Vagina (tissue), 2 donors: ENCODE measurements around the gene NKD2. TPM values are rescaled to one million over a fixed set of nuclear protein-coding genes. Genes with fewer than 3 reads are reported as not detected.
A peak's percentile ranks its signal among the peaks of the same experiment; 100 is the strongest.

Experiments
- DNase-seq, 2 donors: peaks; one replicate each; pipeline ENCODE4 v3.0.0-alpha.2; 2017; ENCODE audit errors: extremely low spot score in 2 of 2
- H3K27ac ChIP-seq: fragments of 200-600 bp; sonication (generic); one replicate; pipeline ENCODE4 v1.5.1; 2019
- H3K27me3 ChIP-seq: fragments of 200-600 bp; sonication (generic); one replicate; pipeline ENCODE4 v1.5.1; 2019
- H3K36me3 ChIP-seq, 2 donors: fragments of 200-600 bp; sonication (generic); one replicate each; pipeline ENCODE4 v1.5.1; 2017 to 2019
- H3K4me1 ChIP-seq: fragments of 200-600 bp; sonication (generic); one replicate; pipeline ENCODE4 v1.5.1; 2019
- H3K4me3 ChIP-seq, 2 donors: fragments of 200-600 bp; sonication (generic); 1 replicate in 1 of 2; 2 replicates in 1 of 2; pipeline ENCODE4 v1.5.1; 2016 to 2019
- H3K9me3 ChIP-seq: fragments of 200-600 bp; sonication (generic); one replicate; pipeline ENCODE4 v1.5.1; 2019
- POLR2A ChIP-seq, 2 donors: fragments of 450-650 bp; IDR thresholded peaks; one replicate each; pipeline ENCODE4 v1.6.1; 2017; ENCODE audit warnings: antibody characterized with exemption in 2 of 2, mild to moderate bottlenecking in 2 of 2, moderate library complexity in 2 of 2
- POLR2AphosphoS5 ChIP-seq, 2 donors: sonication (generic); formaldehyde crosslinking; IDR thresholded peaks; one replicate each; pipeline ENCODE4 v1.9.0; 2017; ENCODE audit warnings: antibody characterized with exemption in 2 of 2, mild to moderate bottlenecking in 2 of 2, low read depth in 1 of 2; ENCODE audit not compliant: insufficient read depth in 1 of 2
- intact Hi-C: fragments of 100-400 bp; cut with DNase I; formaldehyde crosslinking; loops from one replicate; pipeline ENCODE4 v1.15.1; 2023
- total RNA-seq: library from RNA; depleted of rRNA; stranded (reverse); fragments of >200 nt; gene quantifications from one replicate; pipeline ENCODE4 v1.2.3, GENCODE V29; 2016
- TF ChIP-seq, protein P1 (sequence below), 3 experiments: fragments of 450-650 bp in 2 of 3; fragments of 200-600 bp in 1 of 3; sonication (generic) in 1 of 3; IDR thresholded peaks; one replicate each; pipeline ENCODE4 v1.5.1; 2017 to 2019; ENCODE audit warnings: antibody characterized with exemption in 3 of 3, mild to moderate bottlenecking in 2 of 3, moderate library complexity in 2 of 3

Gene NKD2
- total RNA-seq, 1 donor from 2014 or later = 2.0 TPM

DNA sequence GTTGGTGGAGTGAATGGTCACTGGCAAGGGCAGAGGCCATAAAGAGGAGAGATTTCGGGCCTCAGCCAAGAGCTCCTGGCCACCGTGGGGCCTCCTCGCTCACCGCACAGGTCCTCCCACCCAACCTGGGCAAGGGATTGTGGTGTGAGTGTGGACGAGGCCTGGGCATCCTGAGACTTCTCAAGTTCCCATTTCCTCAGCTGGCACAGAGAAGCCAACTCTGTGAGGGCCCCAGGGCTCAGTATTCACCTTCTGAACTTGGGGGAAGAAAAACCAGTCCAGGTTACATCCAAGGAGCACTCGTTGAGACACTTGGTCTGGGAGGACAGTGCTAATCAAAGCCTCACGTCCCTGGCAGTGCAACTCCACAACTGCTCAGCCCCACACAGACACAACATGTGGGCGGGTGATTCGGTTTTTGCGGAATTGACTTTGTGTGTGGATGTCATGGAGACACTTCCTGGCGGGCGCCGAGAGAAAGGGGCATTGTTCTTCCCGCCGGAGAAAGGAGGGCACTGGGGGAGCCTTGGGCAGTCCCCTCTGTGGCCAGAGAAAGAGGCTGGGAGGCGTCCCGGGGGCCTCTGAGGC lies 28.5 kb upstream of the NKD2 start:
- intact Hi-C loops = no loop called here
- H3K27me3 ChIP-seq = no peaks in the 10 kb centered on the region
- DNase-seq = peak; percentile 77 to 80
- peak overlapping the region in 1 of 2 donors; percentile 4 for H3K4me3 ChIP-seq
- no peaks in the 10 kb centered on the region for H3K4me1 ChIP-seq
- TF ChIP-seq, protein P1, sequence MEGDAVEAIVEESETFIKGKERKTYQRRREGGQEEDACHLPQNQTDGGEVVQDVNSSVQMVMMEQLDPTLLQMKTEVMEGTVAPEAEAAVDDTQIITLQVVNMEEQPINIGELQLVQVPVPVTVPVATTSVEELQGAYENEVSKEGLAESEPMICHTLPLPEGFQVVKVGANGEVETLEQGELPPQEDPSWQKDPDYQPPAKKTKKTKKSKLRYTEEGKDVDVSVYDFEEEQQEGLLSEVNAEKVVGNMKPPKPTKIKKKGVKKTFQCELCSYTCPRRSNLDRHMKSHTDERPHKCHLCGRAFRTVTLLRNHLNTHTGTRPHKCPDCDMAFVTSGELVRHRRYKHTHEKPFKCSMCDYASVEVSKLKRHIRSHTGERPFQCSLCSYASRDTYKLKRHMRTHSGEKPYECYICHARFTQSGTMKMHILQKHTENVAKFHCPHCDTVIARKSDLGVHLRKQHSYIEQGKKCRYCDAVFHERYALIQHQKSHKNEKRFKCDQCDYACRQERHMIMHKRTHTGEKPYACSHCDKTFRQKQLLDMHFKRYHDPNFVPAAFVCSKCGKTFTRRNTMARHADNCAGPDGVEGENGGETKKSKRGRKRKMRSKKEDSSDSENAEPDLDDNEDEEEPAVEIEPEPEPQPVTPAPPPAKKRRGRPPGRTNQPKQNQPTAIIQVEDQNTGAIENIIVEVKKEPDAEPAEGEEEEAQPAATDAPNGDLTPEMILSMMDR (IDR thresholded peaks at IDR 0.05) = no peak
- no peak for TF ChIP-seq POLR2A (IDR thresholded peaks at IDR 0.05)
- no peak for TF ChIP-seq POLR2AphosphoS5 (IDR thresholded peaks at IDR 0.05; ENCODE audit: insufficient read depth in 1 of 2, low read depth in 1 of 2)
- no peaks in the 10 kb centered on the region for H3K36me3 ChIP-seq
- H3K9me3 ChIP-seq = no peaks in the 10 kb centered on the region
- no peak overlapping the region for H3K27ac ChIP-seq

GRCh38 chr5:980966-981365 lies 27.6 kb upstream of the NKD2 start:
- intact Hi-C loops = no loop called here
- TF ChIP-seq, protein P1 (IDR thresholded peaks at IDR 0.05) = no peak
- no peak for TF ChIP-seq POLR2AphosphoS5 (IDR thresholded peaks at IDR 0.05; ENCODE audit: insufficient read depth in 1 of 2, low read depth in 1 of 2)
- TF ChIP-seq POLR2A (IDR thresholded peaks at IDR 0.05) = no peak
- Histone ChIP-seq H3K9me3 (no peaks in the 10 kb centered on the region), H3K27me3 (no peaks in the 10 kb centered on the region), H3K4me1 (no peaks in the 10 kb centered on the region), H3K27ac (no peak overlapping the region), H3K36me3 (no peaks in the 10 kb centered on the region), H3K4me3 (no peak overlapping the region)
- DNase-seq = peak in 1 of 2 donors; percentile 81

GRCh38 chr5:981456-981855 lies 27.1 kb upstream of the NKD2 start:
- Histone ChIP-seq H3K9me3 (no peaks in the 10 kb centered on the region), H3K36me3 (no peaks in the 10 kb centered on the region), H3K4me3 (no peak overlapping the region), H3K4me1 (no peaks in the 10 kb centered on the region), H3K27ac (no peak overlapping the region), H3K27me3 (no peaks in the 10 kb centered on the region)
- peak in 1 of 2 donors; percentile 16 for DNase-seq
- TF ChIP-seq POLR2AphosphoS5 (IDR thresholded peaks at IDR 0.05; ENCODE audit: insufficient read depth in 1 of 2, low read depth in 1 of 2) (no peak), POLR2A (IDR thresholded peaks at IDR 0.05) (no peak)
- TF ChIP-seq, protein P1 (IDR thresholded peaks at IDR 0.05) = no peak
- intact Hi-C loops = no loop called here

DNA sequence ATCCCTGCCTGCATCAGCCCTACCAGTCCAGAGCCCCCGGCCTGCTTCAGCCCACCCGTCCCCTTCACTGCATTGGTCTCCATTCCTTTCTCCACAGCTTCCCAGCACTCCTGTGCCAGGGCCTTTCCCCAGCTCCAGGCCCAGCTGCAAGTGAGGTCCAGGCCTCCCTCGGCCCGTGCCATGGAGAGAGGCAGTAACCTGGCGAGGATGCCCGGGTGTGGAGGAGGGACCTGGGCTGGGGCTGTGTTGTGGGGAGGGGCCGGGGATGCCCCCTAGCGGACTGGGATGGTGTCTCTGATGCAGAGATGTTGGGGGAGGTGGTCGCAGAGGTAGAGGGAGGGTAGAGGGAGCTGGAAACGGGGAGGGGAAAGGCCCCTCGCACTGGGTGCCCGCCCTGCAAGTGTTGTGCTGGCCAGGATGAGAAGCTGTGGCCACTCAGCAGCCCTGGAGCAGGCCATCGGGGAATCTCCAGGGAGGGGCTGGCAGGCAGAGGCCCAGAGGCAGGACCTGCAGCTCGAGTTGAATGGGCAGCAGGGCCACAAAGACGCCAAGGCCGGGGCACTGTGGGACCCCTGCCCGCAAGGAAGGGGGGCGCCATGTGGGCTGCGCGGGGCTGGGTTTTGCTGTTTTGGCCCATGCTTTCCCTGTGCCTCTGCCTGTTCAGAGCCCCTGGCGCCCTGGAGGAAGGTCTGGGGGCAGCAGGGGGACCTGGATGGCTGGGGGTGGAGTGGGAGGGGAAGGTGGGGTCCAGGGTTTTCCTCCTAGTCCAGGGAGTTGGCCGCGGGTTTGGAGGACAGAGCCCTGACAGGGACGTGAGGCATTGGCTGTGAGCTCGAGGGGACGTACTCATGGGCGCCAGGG lies 26.0 kb upstream of the NKD2 start:
- Histone ChIP-seq H3K27ac (no peak overlapping the region), H3K27me3 (no peaks in the 10 kb centered on the region), H3K36me3 (no peaks in the 10 kb centered on the region), H3K4me1 (no peaks in the 10 kb centered on the region), H3K4me3 (no peak overlapping the region), H3K9me3 (no peaks in the 10 kb centered on the region)
- intact Hi-C loops = no loop called here
- TF ChIP-seq POLR2AphosphoS5 (IDR thresholded peaks at IDR 0.05; ENCODE audit: insufficient read depth in 1 of 2, low read depth in 1 of 2) = no peak
- TF ChIP-seq, protein P1 (IDR thresholded peaks at IDR 0.05) = no peak
- TF ChIP-seq POLR2A (IDR thresholded peaks at IDR 0.05) = no peak
- DNase-seq = peak in 1 of 2 donors; percentile 62

GRCh38 chr5:983238-983524 lies 25.4 kb upstream of the NKD2 start:
- no peaks in the 10 kb centered on the region for H3K9me3 ChIP-seq
- H3K4me3 ChIP-seq = no peak overlapping the region
- intact Hi-C loops = no loop called here
- TF ChIP-seq, protein P1 (IDR thresholded peaks at IDR 0.05) = no peak
- TF ChIP-seq POLR2AphosphoS5 (IDR thresholded peaks at IDR 0.05; ENCODE audit: insufficient read depth in 1 of 2, low read depth in 1 of 2) = no peak
- no peak for TF ChIP-seq POLR2A (IDR thresholded peaks at IDR 0.05)
- peak in 1 of 2 donors; percentile 80 for DNase-seq
- H3K4me1 ChIP-seq = no peaks in the 10 kb centered on the region
- no peak overlapping the region for H3K27ac ChIP-seq
- no peaks in the 10 kb centered on the region for H3K27me3 ChIP-seq
- H3K36me3 ChIP-seq = no peaks in the 10 kb centered on the region
